ENCODE results near the gene TDRD3.

TDRD3 gene

DNA sequence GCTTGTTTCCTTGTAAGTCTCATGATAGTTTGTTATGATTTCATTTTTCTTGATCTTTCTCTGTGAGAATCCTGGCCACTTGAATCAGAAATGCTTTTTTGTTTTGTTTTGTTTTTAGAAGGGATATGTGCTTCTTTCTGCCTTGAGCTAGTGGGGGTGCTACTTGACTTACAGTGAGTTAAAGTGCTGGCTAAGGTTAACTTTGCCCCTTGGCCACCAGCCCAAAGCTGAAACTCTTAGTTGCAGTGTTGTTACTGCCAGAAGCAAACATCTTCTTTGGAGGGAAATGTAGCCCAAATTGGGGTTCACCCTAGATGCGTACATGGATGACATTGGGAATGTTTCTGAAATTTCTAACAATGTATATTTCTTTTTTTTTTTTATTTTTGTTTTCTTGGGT is 57.4 kb downstream of the TDRD3 start:
- Histone ChIP-seq H3K4me1 (ENCODE audit: control insufficient read depth, insufficient read depth, low read length, poor library complexity, severe bottlenecking) (no peaks in the 10 kb centered on the region), H3K9me3 (ENCODE audit: control insufficient read depth, low read length) (no peaks in the 10 kb centered on the region), H3K27ac (ENCODE audit: low read depth, low read length, severe bottlenecking) (no peak overlapping the region), H3K4me3 (ENCODE audit: extremely low read depth, insufficient read depth, low read length, poor library complexity, severe bottlenecking) (no peak overlapping the region), H3K36me3 (ENCODE audit: control insufficient read depth, insufficient read depth, low read length) (no peaks in the 10 kb centered on the region)
- WGBS, 2 experiments (ENCODE audit: insufficient coverage in 2 of 2): no CpG with 5 or more reads among the region's 1 CpG

DNA sequence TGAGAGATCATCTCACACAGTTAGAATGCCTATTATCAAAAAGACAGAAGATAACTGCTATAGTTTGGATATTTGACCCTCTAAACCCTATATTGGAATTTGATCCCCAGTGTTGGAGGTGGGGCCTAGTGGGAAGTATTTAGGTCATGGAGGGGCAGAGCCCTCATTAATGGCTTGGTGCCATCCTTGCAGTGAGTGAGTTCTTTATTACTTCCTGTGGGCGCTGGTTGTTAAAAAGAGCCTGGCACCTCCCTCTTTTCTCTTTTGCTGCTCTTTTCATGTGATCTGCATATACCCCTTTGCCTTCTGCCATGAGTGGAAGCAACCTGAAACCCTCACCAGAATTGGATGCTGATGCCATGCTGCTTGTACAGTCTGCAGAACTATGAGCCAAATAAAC is 66.8 kb downstream of the TDRD3 start:
- WGBS, 2 experiments (ENCODE audit: insufficient coverage in 2 of 2): 86 to 100% methylated on average over 1 of the region's 1 CpG
- no peaks in the 10 kb centered on the region for H3K9me3 ChIP-seq (ENCODE audit: control insufficient read depth, low read length)
- peaks cover 4% of the 10 kb centered on the region for H3K36me3 ChIP-seq (ENCODE audit: control insufficient read depth, insufficient read depth, low read length)
- H3K4me1 ChIP-seq (ENCODE audit: control insufficient read depth, insufficient read depth, low read length, poor library complexity, severe bottlenecking): no peaks in the 10 kb centered on the region
- no peak overlapping the region for H3K27ac ChIP-seq (ENCODE audit: low read depth, low read length, severe bottlenecking)
- H3K4me3 ChIP-seq (ENCODE audit: extremely low read depth, insufficient read depth, low read length, poor library complexity, severe bottlenecking): no peak overlapping the region

DNA sequence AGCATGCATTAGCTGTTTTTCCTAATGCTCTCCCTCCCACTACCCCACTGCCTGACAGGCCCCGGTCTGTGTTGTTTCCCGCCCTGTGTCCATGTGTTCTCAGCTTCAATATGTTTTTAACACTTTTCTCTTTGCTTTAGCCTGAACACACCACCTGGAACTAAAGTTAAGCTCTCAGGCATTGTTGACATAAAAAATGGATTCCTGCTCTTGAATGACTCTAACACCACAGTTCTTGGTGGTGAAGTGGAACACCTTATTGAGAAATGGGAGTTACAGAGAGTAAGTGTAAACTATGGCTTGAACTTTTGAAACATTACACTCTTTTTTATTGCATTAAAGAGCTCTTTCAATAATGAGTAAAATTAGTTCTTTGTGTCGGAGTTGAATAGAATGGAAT is 70.1 kb downstream of the TDRD3 start:
- Histone ChIP-seq H3K27ac (ENCODE audit: low read depth, low read length, severe bottlenecking) (no peak overlapping the region), H3K36me3 (ENCODE audit: control insufficient read depth, insufficient read depth, low read length) (peaks cover 4% of the 10 kb centered on the region), H3K9me3 (ENCODE audit: control insufficient read depth, low read length) (no peaks in the 10 kb centered on the region), H3K4me3 (ENCODE audit: extremely low read depth, insufficient read depth, low read length, poor library complexity, severe bottlenecking) (no peak overlapping the region), H3K4me1 (ENCODE audit: control insufficient read depth, insufficient read depth, low read length, poor library complexity, severe bottlenecking) (no peaks in the 10 kb centered on the region)
- WGBS, 2 experiments (ENCODE audit: insufficient coverage in 2 of 2): 61% methylated on average over 2 of the region's 3 CpGs; no CpG with 5 or more reads in 1 of the 2 experiments

DNA sequence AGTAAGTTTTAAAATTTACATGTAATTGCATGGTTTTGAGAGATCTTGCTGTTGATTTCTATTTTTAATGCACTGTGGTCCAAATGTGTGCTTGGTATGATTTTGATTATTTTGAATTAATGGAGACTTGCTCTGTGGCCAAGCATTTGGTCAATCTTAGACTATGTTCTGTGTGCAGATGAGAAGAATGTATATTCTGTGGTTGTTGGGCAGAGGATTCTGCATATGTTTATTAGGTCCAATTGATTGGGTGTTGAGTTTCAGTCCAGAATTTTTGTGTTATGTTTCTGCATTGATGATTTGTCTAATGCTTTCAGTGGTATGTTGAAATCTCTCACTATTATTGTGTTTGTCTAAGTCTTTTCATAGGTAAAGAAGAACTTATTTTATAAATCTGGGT is 82.3 kb downstream of the TDRD3 start:
- H3K4me1 ChIP-seq (ENCODE audit: control insufficient read depth, insufficient read depth, low read length, poor library complexity, severe bottlenecking): no peaks in the 10 kb centered on the region
- H3K27ac ChIP-seq (ENCODE audit: low read depth, low read length, severe bottlenecking): no peak overlapping the region
- H3K4me3 ChIP-seq (ENCODE audit: extremely low read depth, insufficient read depth, low read length, poor library complexity, severe bottlenecking): no peak overlapping the region
- H3K36me3 ChIP-seq (ENCODE audit: control insufficient read depth, insufficient read depth, low read length): no peaks in the 10 kb centered on the region
- H3K9me3 ChIP-seq (ENCODE audit: control insufficient read depth, low read length): peaks cover 4% of the 10 kb centered on the region

DNA sequence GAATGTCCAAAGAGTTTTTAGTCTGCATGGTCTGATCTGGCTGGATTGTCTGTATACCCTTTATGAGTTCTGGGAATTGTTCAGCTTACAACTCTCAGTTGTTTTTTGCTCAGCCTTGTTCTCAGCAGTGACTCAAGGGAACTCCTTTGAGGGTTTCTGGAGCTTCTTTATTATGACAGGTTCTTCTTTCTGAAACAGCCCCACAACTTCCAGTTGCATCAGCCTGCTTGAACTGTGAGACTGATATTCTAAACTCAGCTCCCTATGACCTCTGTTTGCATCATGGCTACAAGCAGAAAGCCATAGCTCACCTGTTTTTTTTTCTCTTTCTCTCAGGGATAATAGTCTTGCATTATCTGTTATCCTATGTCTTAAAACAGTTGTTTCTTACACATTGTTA is 85.0 kb downstream of the TDRD3 start:
- Histone ChIP-seq H3K27ac (ENCODE audit: low read depth, low read length, severe bottlenecking) (no peak overlapping the region), H3K4me3 (ENCODE audit: extremely low read depth, insufficient read depth, low read length, poor library complexity, severe bottlenecking) (no peak overlapping the region), H3K36me3 (ENCODE audit: control insufficient read depth, insufficient read depth, low read length) (peaks cover 3% of the 10 kb centered on the region), H3K9me3 (ENCODE audit: control insufficient read depth, low read length) (no peaks in the 10 kb centered on the region), H3K4me1 (ENCODE audit: control insufficient read depth, insufficient read depth, low read length, poor library complexity, severe bottlenecking) (no peaks in the 10 kb centered on the region)

DNA sequence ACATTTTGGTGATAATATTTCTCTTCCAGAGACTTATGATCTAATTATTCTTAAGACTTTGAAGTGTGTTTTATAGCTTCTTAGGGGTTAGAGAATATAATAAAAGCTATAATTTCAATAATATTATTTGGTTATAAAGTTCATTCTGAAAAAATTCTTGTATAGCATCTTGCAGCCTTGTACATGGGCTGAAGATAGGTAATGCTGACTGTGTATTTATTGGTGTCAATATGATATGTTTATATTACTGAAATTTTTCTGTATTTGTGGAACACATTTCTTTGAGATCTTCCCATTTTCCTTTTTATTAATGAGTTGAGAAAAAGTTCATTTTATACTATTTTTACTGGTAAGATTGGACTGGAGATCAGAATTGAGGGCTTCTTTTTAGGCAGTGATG is 87.8 kb downstream of the TDRD3 start:
- Histone ChIP-seq H3K9me3 (ENCODE audit: control insufficient read depth, low read length) (no peaks in the 10 kb centered on the region), H3K27ac (ENCODE audit: low read depth, low read length, severe bottlenecking) (no peak overlapping the region), H3K4me3 (ENCODE audit: extremely low read depth, insufficient read depth, low read length, poor library complexity, severe bottlenecking) (no peak overlapping the region), H3K36me3 (ENCODE audit: control insufficient read depth, insufficient read depth, low read length) (peaks cover 12% of the 10 kb centered on the region), H3K4me1 (ENCODE audit: control insufficient read depth, insufficient read depth, low read length, poor library complexity, severe bottlenecking) (no peaks in the 10 kb centered on the region)

DNA sequence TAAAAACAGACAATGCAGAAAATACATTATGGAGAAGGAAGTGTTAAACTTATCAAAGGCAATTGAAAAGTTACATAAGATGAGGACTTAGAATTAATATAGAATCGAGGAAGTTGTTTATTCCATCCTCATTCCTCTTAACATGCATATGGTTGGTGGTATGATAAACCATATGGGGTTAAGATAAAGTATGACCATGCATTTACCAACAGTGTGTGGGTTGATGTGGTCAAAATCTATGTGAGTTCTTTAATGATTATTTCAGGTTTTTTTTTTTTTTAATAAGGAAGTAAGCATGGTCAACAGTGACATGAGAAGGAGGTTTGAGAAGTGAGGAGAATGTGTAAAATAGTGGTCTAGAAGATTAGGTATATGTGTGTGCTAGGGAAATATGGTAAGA is 94.5 kb downstream of the TDRD3 start:
- H3K27ac ChIP-seq (ENCODE audit: low read depth, low read length, severe bottlenecking): no peak overlapping the region
- H3K4me1 ChIP-seq (ENCODE audit: control insufficient read depth, insufficient read depth, low read length, poor library complexity, severe bottlenecking): no peaks in the 10 kb centered on the region
- no peak overlapping the region for H3K4me3 ChIP-seq (ENCODE audit: extremely low read depth, insufficient read depth, low read length, poor library complexity, severe bottlenecking)
- H3K9me3 ChIP-seq (ENCODE audit: control insufficient read depth, low read length): peaks cover 2% of the 10 kb centered on the region
- H3K36me3 ChIP-seq (ENCODE audit: control insufficient read depth, insufficient read depth, low read length): peaks cover 12% of the 10 kb centered on the region
- no CpG with 5 or more reads among the region's 1 CpG for WGBS, 2 experiments (ENCODE audit: insufficient coverage in 2 of 2)

DNA sequence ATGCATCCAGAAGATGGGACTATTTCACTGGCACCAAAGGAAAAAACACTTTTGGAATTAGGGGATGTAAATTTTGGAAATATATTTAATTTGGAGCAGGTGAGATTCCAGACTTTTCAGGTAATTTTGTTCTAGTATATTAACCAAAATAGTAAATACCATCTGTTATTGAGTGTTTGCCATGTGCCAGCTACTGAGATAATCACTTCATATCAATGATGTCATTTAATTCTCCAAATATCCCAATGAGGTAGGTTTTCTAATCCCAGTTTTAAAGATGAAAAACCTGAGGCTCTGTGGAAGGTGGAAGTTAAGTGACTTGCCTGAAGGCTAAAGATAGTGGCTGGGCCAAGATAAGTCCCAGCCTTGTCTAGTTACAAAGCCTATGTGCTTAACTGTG is 95.2 kb downstream of the TDRD3 start:
- H3K9me3 ChIP-seq (ENCODE audit: control insufficient read depth, low read length): peaks cover 2% of the 10 kb centered on the region
- no peaks in the 10 kb centered on the region for H3K4me1 ChIP-seq (ENCODE audit: control insufficient read depth, insufficient read depth, low read length, poor library complexity, severe bottlenecking)
- no peak overlapping the region for H3K27ac ChIP-seq (ENCODE audit: low read depth, low read length, severe bottlenecking)
- no peak overlapping the region for H3K4me3 ChIP-seq (ENCODE audit: extremely low read depth, insufficient read depth, low read length, poor library complexity, severe bottlenecking)
- H3K36me3 ChIP-seq (ENCODE audit: control insufficient read depth, insufficient read depth, low read length): peaks cover 11% of the 10 kb centered on the region

DNA sequence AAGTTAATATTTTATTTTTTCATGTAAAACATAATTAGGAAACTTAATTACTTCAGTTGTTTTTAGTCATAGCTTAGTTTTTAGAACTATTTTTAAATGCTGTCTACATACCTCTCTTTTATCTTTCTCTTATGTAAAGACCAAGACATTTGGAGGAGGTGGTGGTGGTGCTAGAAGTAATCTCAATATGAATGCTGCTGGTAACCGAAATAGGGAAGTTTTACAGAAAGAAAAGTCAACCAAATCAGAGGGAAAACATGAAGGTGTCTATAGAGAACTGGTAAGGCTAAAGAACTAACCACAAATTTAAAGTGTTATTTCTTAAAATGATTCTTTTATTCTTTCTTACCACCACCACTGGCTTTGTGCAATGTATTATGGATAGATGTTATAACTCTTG is 97.3 kb downstream of the TDRD3 start:
- no peak overlapping the region for H3K27ac ChIP-seq (ENCODE audit: low read depth, low read length, severe bottlenecking)
- H3K9me3 ChIP-seq (ENCODE audit: control insufficient read depth, low read length): peaks cover 9% of the 10 kb centered on the region
- WGBS, 2 experiments (ENCODE audit: insufficient coverage in 2 of 2): 100% methylated on average over 1 of the region's 1 CpG; no CpG with 5 or more reads in 1 of the 2 experiments
- H3K36me3 ChIP-seq (ENCODE audit: control insufficient read depth, insufficient read depth, low read length): peaks cover 9% of the 10 kb centered on the region
- H3K4me3 ChIP-seq (ENCODE audit: extremely low read depth, insufficient read depth, low read length, poor library complexity, severe bottlenecking): no peak overlapping the region
- H3K4me1 ChIP-seq (ENCODE audit: control insufficient read depth, insufficient read depth, low read length, poor library complexity, severe bottlenecking): no peaks in the 10 kb centered on the region

DNA sequence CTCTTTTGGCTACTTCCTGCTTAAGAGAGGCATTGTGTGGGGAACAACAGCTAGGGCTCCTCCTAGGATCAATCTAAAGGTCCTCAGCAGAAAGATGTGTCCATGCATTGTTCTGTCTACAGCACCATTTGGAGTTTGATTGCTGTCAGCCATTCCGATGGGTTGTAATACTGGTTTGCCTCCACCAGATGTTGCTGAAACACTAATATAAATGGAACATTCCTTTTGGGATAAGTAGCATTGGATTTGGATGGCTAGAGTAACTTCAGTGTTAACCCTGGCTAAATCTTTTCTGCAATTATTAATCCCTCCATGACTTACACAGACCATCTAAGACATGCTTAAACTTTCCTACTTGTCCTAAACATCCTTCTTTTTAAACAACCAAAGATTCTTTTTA is 104.2 kb downstream of the TDRD3 start:
- Histone ChIP-seq H3K4me3 (ENCODE audit: extremely low read depth, insufficient read depth, low read length, poor library complexity, severe bottlenecking) (no peak overlapping the region), H3K9me3 (ENCODE audit: control insufficient read depth, low read length) (peaks cover 41% of the 10 kb centered on the region), H3K4me1 (ENCODE audit: control insufficient read depth, insufficient read depth, low read length, poor library complexity, severe bottlenecking) (no peaks in the 10 kb centered on the region), H3K36me3 (ENCODE audit: control insufficient read depth, insufficient read depth, low read length) (peaks cover 23% of the 10 kb centered on the region), H3K27ac (ENCODE audit: low read depth, low read length, severe bottlenecking) (no peak overlapping the region)
- WGBS, 2 experiments (ENCODE audit: insufficient coverage in 2 of 2): 88 to 100% methylated on average over 1 of the region's 1 CpG

DNA sequence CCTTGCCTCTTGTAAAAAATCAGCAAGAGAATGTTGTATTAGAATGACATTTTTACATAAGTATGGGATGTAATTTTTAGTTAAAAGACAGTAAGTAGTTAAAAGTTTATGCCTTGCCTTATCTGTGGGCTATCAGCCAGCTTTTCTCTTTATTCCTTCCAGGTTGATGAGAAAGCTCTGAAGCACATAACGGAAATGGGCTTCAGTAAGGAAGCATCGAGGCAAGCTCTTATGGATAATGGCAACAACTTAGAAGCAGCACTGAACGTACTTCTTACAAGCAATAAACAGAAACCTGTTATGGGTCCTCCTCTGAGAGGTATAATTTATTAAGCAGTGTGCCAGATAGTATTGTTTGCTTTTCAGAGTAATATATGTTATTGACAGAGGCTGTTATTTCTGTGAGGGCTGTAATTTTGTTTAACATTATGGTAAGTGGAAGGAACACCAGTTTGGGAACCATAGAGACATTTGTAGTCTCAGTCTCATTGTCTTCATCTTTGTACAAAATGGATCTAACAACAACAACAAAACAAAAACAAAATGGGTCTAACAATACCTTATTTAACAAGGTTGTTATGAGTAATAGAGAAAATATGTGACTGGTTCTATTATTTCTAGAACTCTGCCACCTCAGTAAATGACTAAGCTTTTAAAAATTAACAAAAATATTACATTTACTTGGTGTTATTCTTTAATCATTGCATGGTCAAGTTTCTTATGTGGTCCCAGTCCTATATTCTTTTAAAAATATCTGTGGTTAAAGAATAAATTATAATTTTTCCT is 112.8 kb downstream of the TDRD3 start:
- Histone ChIP-seq H3K4me3 (ENCODE audit: extremely low read depth, insufficient read depth, low read length, poor library complexity, severe bottlenecking) (no peak overlapping the region), H3K9me3 (ENCODE audit: control insufficient read depth, low read length) (peaks cover 18% of the 10 kb centered on the region), H3K27ac (ENCODE audit: low read depth, low read length, severe bottlenecking) (no peak overlapping the region), H3K4me1 (ENCODE audit: control insufficient read depth, insufficient read depth, low read length, poor library complexity, severe bottlenecking) (no peaks in the 10 kb centered on the region), H3K36me3 (ENCODE audit: control insufficient read depth, insufficient read depth, low read length) (peaks cover 14% of the 10 kb centered on the region)
- WGBS, 2 experiments (ENCODE audit: insufficient coverage in 2 of 2): 94 to 100% methylated on average over 2 to 3 of the region's 3 CpGs
